Mesenchymal stem cell (in vitro differentiated cells and primary cell): ENCODE data around the gene FARP2.
A peak's percentile ranks its signal among the peaks of the same experiment; 100 is the strongest.

Source experiments
- DNase-seq: peaks from one replicate; pipeline ENCODE4 v3.0.0-alpha.2; 2013
- H2AFZ ChIP-seq: one replicate; pipeline ENCODE4 v1.6.1; 2013; ENCODE audit warnings: low read depth, mild to moderate bottlenecking, control low read depth, inconsistent platforms, low read length, moderate library complexity
- H2AK5ac ChIP-seq: 2 replicates; pipeline ENCODE4 v1.6.1; 2013; ENCODE audit warnings: low read length, moderate library complexity, mild to moderate bottlenecking, inconsistent platforms; ENCODE audit not compliant: severe bottlenecking
- H2BK120ac ChIP-seq: one replicate; pipeline ENCODE4 v1.6.1; 2013; ENCODE audit warnings: low read depth, mild to moderate bottlenecking, inconsistent platforms, low read length, moderate library complexity
- H2BK12ac ChIP-seq, 2 experiments: one replicate each; pipeline ENCODE4 v1.6.1; 2013; ENCODE audit warnings: inconsistent platforms in 2 of 2, low read length in 2 of 2, mild to moderate bottlenecking in 2 of 2, moderate library complexity in 2 of 2, control low read depth in 1 of 2
- H2BK15ac ChIP-seq: one replicate; pipeline ENCODE4 v1.6.1; 2013; ENCODE audit warnings: mild to moderate bottlenecking, low read depth, inconsistent platforms; ENCODE audit not compliant: poor library complexity, severe bottlenecking
- H2BK5ac ChIP-seq: 2 replicates; pipeline ENCODE4 v1.6.1; 2013; ENCODE audit warnings: low read depth, mild to moderate bottlenecking, low read length, control low read depth, inconsistent platforms; ENCODE audit not compliant: poor library complexity, severe bottlenecking
- H3K14ac ChIP-seq, 2 experiments: one replicate each; pipeline ENCODE4 v1.6.1; 2013; ENCODE audit warnings: inconsistent platforms in 2 of 2, low read length in 2 of 2, control low read depth in 1 of 2, mild to moderate bottlenecking in 1 of 2, moderate library complexity in 1 of 2
- H3K18ac ChIP-seq, 2 experiments: one replicate each; pipeline ENCODE4 v1.6.1; 2013; ENCODE audit warnings: inconsistent platforms in 2 of 2, low read length in 2 of 2, control low read depth in 1 of 2, low read depth in 1 of 2, mild to moderate bottlenecking in 1 of 2
- H3K23ac ChIP-seq, 2 experiments: one replicate each; pipeline ENCODE4 v1.6.1; 2013; ENCODE audit warnings: inconsistent platforms in 2 of 2, low read length in 2 of 2, mild to moderate bottlenecking in 2 of 2, moderate library complexity in 2 of 2, control low read depth in 1 of 2
- H3K27ac ChIP-seq: 2 replicates; pipeline ENCODE4 v1.5.1; 2013; ENCODE audit warnings: mild to moderate bottlenecking, moderate library complexity, low read length, control low read depth, inconsistent platforms; ENCODE audit not compliant: poor library complexity, severe bottlenecking
- H3K27me3 ChIP-seq, 2 experiments: 2 replicates each; pipeline versions ENCODE4 v1.6.1 to v1.7.0; 2013; ENCODE audit warnings: low read length in 2 of 2, mild to moderate bottlenecking in 2 of 2, moderate library complexity in 2 of 2, control low read depth in 1 of 2, inconsistent platforms in 1 of 2; ENCODE audit not compliant: control insufficient read depth in 1 of 2, insufficient read depth in 1 of 2
- H3K36me3 ChIP-seq, 2 experiments: 2 replicates each; pipeline versions ENCODE4 v1.6.1 to v1.7.0; 2013; ENCODE audit warnings: low read length in 2 of 2, control low read depth in 1 of 2, inconsistent platforms in 1 of 2, low read depth in 1 of 2, mild to moderate bottlenecking in 1 of 2; ENCODE audit not compliant: insufficient read depth in 2 of 2, control insufficient read depth in 1 of 2
- H3K4ac ChIP-seq, 2 experiments: one replicate each; pipeline ENCODE4 v1.6.1; 2013; ENCODE audit warnings: inconsistent platforms in 2 of 2, low read length in 2 of 2, mild to moderate bottlenecking in 2 of 2, moderate library complexity in 2 of 2, control low read depth in 1 of 2, low read depth in 1 of 2
- H3K4me1 ChIP-seq: 2 replicates; pipeline ENCODE4 v1.6.1; 2013; ENCODE audit warnings: low read depth, low read length, control low read depth; ENCODE audit not compliant: control insufficient read depth, insufficient read depth
- H3K4me2 ChIP-seq: 2 replicates; pipeline ENCODE4 v1.6.1; 2013; ENCODE audit warnings: low read length, mild to moderate bottlenecking, inconsistent platforms; ENCODE audit not compliant: poor library complexity, severe bottlenecking
- H3K4me3 ChIP-seq, 2 experiments: 2 replicates each; pipeline versions ENCODE4 v1.5.1 to v1.7.0; 2013; ENCODE audit warnings: low read length in 2 of 2, mild to moderate bottlenecking in 2 of 2, control low read depth in 1 of 2, low read depth in 1 of 2; ENCODE audit not compliant: insufficient read depth in 1 of 2
- H3K79me1 ChIP-seq: replicated peaks from 2 replicates; pipeline ENCODE4 v1.6.1; 2013; ENCODE audit warnings: mild to moderate bottlenecking, control low read depth, low read length, inconsistent platforms; ENCODE audit not compliant: poor library complexity, severe bottlenecking
- H3K9ac ChIP-seq: 2 replicates; pipeline ENCODE4 v1.7.0; 2013; ENCODE audit warnings: mild to moderate bottlenecking, low read length, moderate library complexity
- H3K9me3 ChIP-seq: 2 replicates; pipeline ENCODE4 v1.7.0; 2013; ENCODE audit warnings: mild to moderate bottlenecking, low read length; ENCODE audit not compliant: control insufficient read depth
- H4K8ac ChIP-seq: one replicate; pipeline ENCODE4 v1.6.1; 2013; ENCODE audit warnings: inconsistent platforms, mild to moderate bottlenecking, low read length, moderate library complexity
- H4K91ac ChIP-seq: one replicate; pipeline ENCODE4 v1.6.1; 2013; ENCODE audit warnings: mild to moderate bottlenecking, low read length, inconsistent platforms
- WGBS: methylation state at CpG from one replicate; pipeline ENCODE4 v1.1.7; 2013; ENCODE audit warnings: mixed read lengths; 5-methylcytosine and 5-hydroxymethylcytosine counted together

Gene FARP2

DNA sequence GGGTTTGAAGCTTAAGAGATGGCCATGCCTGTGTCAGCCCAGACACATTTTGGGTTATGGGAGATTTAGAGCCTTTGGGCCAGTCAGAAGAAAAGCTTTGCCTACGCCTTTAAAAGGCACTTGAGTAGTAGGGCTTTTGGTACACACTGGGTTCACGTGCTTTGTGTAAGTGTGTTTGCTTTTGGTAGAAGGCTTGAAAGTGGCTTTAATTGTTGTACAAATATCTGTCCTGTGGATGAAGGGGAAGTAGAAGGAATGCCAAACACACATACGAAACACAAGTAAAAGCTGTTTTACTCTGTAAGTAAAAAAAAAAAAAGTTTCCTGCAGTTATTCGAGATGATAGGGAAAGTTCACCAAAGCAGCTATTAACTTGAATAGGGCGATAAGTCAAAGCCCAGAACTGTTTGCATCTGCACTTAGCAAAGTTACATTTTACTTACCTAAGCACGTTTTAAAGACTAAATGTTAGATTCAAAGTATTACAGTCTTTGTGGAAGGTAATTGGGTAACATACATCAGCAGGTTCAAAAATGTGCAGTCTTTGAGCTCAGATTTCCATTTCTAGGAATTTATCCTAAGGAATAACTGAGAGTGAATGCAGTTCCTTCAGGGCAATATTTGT, 76.9 kb downstream of the FARP2 start:
- H3K23ac ChIP-seq: no peak overlapping the region
- H3K79me1 ChIP-seq: peaks cover 7% of the 10 kb centered on the region
- 87% methylated on average over 3 of the region's 6 CpGs for WGBS
- no peak overlapping the region for H2AK5ac ChIP-seq
- DNase-seq: no peak
- no peak overlapping the region for H3K4ac ChIP-seq
- no peak overlapping the region for H2BK120ac ChIP-seq
- no peak overlapping the region for H2BK12ac ChIP-seq
- H3K27me3 ChIP-seq: no peaks in the 10 kb centered on the region
- no peak overlapping the region for H3K4me2 ChIP-seq
- H2AFZ ChIP-seq: no peak overlapping the region
- H3K27ac ChIP-seq: no peak overlapping the region
- H2BK15ac ChIP-seq: no peak overlapping the region
- no peak overlapping the region for H3K14ac ChIP-seq
- H3K9me3 ChIP-seq: peaks cover 6% of the 10 kb centered on the region
- no peaks in the 10 kb centered on the region for H3K4me1 ChIP-seq
- no peak overlapping the region for H3K4me3 ChIP-seq
- no peak overlapping the region for H2BK5ac ChIP-seq
- H3K9ac ChIP-seq: no peak overlapping the region
- no peak overlapping the region for H4K8ac ChIP-seq
- no peak overlapping the region for H3K18ac ChIP-seq
- no peak overlapping the region for H4K91ac ChIP-seq
- H3K36me3 ChIP-seq: peaks cover 33 to 78% of the 10 kb centered on the region in 2 experiments

DNA sequence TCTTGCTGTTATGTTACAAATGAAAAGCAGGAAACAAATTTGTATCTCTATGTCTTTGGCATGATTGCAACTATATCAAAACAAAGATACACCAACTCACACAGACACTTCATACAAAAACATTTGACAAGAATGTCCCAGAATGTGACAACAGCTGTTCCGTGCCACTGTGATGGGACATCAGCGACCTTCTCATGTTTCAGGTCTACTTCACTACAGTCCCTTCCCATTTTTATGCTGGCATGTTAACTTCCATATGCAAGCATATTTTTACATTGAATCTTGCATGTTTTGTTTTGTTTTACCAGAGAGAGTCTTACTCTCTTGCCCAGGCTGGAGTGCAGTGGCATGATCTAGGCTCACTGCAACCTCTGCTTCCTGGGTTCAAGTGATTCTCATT, 81.1 kb downstream of the FARP2 start:
- H2BK15ac ChIP-seq: no peak overlapping the region
- no peak overlapping the region for H3K4me3 ChIP-seq
- H3K27me3 ChIP-seq: no peaks in the 10 kb centered on the region
- no peak overlapping the region for H3K4ac ChIP-seq
- no peak overlapping the region for H4K91ac ChIP-seq
- H3K36me3 ChIP-seq: peaks cover 50 to 86% of the 10 kb centered on the region in 2 experiments
- H2BK12ac ChIP-seq: no peak overlapping the region
- H3K14ac ChIP-seq: no peak overlapping the region
- H3K79me1 ChIP-seq: peaks cover 4% of the 10 kb centered on the region
- no peak for DNase-seq
- no peaks in the 10 kb centered on the region for H3K9me3 ChIP-seq
- H2AK5ac ChIP-seq: no peak overlapping the region
- H2BK120ac ChIP-seq: no peak overlapping the region
- no peak overlapping the region for H3K4me2 ChIP-seq
- H3K9ac ChIP-seq: no peak overlapping the region
- H3K18ac ChIP-seq: no peak overlapping the region
- H3K4me1 ChIP-seq: no peaks in the 10 kb centered on the region
- H2BK5ac ChIP-seq: no peak overlapping the region
- H2AFZ ChIP-seq: no peak overlapping the region
- H4K8ac ChIP-seq: no peak overlapping the region
- H3K23ac ChIP-seq: no peak overlapping the region
- WGBS: 100% methylated on average over 2 of the region's 2 CpGs
- H3K27ac ChIP-seq: no peak overlapping the region

DNA sequence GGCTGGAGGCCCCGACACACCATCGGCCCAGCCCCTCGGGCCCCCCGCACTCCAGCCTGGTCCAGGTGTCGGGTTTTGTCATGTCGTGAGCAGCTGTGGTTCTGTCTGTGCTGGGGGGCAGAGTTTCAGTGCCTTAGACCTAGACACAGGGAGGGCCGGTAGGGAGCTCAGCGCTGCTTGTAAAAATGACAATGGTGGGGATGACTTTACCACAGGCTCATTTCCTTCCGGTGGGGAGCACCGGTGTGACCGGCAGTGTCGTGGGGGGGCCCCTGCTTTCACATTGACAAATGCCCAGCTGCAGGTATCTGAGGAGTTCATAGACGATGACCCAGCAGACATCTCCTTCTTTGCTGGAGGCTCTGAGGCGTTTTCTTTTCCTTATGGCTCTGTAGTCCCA, 85.4 kb downstream of the FARP2 start:
- H4K8ac ChIP-seq: no peak overlapping the region
- H3K14ac ChIP-seq: no peak overlapping the region
- no peak overlapping the region for H2AFZ ChIP-seq
- H3K9me3 ChIP-seq: no peaks in the 10 kb centered on the region
- H2BK120ac ChIP-seq: no peak overlapping the region
- H2BK15ac ChIP-seq: no peak overlapping the region
- H3K27ac ChIP-seq: no peak overlapping the region
- H3K27me3 ChIP-seq: no peaks in the 10 kb centered on the region
- no peak overlapping the region for H3K18ac ChIP-seq
- H3K4me2 ChIP-seq: no peak overlapping the region
- DNase-seq: no peak
- peak overlapping the region; percentile 45 for H4K91ac ChIP-seq
- no peak overlapping the region for H3K9ac ChIP-seq
- WGBS: 96% methylated on average over 14 of the region's 14 CpGs
- no peak overlapping the region for H3K4me3 ChIP-seq
- no peak overlapping the region for H2BK5ac ChIP-seq
- H3K4ac ChIP-seq: no peak overlapping the region
- peaks cover 6% of the 10 kb centered on the region for H3K79me1 ChIP-seq
- H3K4me1 ChIP-seq: peaks cover 8% of the 10 kb centered on the region
- peaks cover 51 to 88% of the 10 kb centered on the region in 2 experiments for H3K36me3 ChIP-seq
- no peak overlapping the region for H2BK12ac ChIP-seq
- no peak overlapping the region for H3K23ac ChIP-seq
- H2AK5ac ChIP-seq: no peak overlapping the region

DNA sequence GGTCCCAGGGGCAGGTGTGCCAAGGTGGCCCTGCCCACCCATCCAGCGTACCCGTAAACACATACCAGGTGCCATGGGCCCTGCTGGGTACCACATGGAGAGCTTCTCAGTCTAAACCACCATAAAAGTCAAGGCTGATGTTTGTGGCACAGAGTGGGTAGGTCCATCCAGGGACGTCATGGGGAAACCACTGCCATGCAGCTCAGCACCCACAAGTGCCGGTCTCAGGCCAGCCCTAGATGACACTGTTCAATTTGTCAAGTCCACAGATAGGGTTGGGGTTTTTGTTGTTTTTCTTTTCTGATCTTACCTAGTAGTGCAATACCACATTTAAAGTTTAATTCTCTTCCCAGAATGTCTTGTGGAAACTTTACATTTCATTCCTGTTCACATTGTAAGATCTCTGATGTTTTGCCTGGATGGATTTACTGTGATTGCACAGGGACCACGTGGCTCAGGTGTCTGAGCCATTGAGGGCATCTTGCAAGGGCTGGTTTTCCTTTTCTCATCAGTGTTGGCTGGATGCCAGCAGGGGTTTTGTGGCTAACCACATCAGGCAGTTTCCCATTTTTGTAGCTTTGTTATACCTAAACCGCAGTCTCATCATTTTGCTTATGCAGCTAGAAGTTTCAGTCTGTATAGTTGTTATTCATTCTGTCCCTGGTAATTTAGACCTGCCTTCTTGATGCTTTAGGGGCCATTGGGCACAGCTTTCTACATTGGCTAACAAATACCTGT, 87.6 kb downstream of the FARP2 start:
- Histone ChIP-seq H3K79me1 (peaks cover 13% of the 10 kb centered on the region), H4K8ac (no peak overlapping the region), H3K23ac (peak overlapping the region in 1 of 2 experiments; percentile 50), H2BK5ac (no peak overlapping the region), H3K36me3 (peaks cover 57 to 87% of the 10 kb centered on the region in 2 experiments), H2BK120ac (no peak overlapping the region), H2BK12ac (no peak overlapping the region), H4K91ac (peak overlapping the region; percentile 18), H3K27me3 (no peaks in the 10 kb centered on the region), H3K9ac (no peak overlapping the region), H3K14ac (no peak overlapping the region), H3K18ac (no peak overlapping the region), H2BK15ac (no peak overlapping the region), H3K4me1 (peaks cover 8% of the 10 kb centered on the region), H2AK5ac (no peak overlapping the region), H3K4ac (no peak overlapping the region), H3K4me2 (no peak overlapping the region), H2AFZ (no peak overlapping the region), H3K27ac (no peak overlapping the region), H3K4me3 (no peak overlapping the region), H3K9me3 (no peaks in the 10 kb centered on the region)
- 91% methylated on average over 4 of the region's 6 CpGs for WGBS
- DNase-seq: peak; percentile 36
